Neutrophil (primary cell): ENCODE measurements around the gene FER1L5.

ENCODE experiments used
- H3K27ac ChIP-seq: fragments of 200-600 bp; sonication (generic); 2 replicates; pipeline ENCODE4 v1.5.1; 2016; ENCODE audit warnings: mild to moderate bottlenecking, moderate library complexity
- H3K27me3 ChIP-seq: fragments of 200-600 bp; sonication (generic); 2 replicates; pipeline ENCODE4 v1.6.0; 2016; ENCODE audit warnings: mild to moderate bottlenecking
- H3K36me3 ChIP-seq: fragments of 200-600 bp; sonication (generic); 2 replicates; pipeline ENCODE4 v1.5.1; 2017
- H3K4me1 ChIP-seq, 2 experiments: fragments of 200-600 bp in 1 of 2; sonication (generic) in 1 of 2; 1 replicate in 1 of 2; 2 replicates in 1 of 2; pipeline versions ENCODE4 v1.5.1 to v1.6.1; 2013 to 2016; ENCODE audit warnings: low read depth in 1 of 2, low read length in 1 of 2, mild to moderate bottlenecking in 1 of 2, moderate library complexity in 1 of 2; ENCODE audit not compliant: control insufficient read depth in 1 of 2, insufficient read depth in 1 of 2
- H3K4me3 ChIP-seq, 2 experiments: fragments of 200-600 bp in 1 of 2; sonication (generic) in 1 of 2; 1 replicate in 1 of 2; 2 replicates in 1 of 2; pipeline ENCODE4 v1.5.1; 2013 to 2016; ENCODE audit warnings: low read depth in 1 of 2, low read length in 1 of 2, mild to moderate bottlenecking in 1 of 2, moderate library complexity in 1 of 2
- H3K9me3 ChIP-seq: fragments of 200-600 bp; sonication (generic); 2 replicates; pipeline ENCODE4 v1.5.1; 2016
- CTCF ChIP-seq: fragments of 200-600 bp; sonication (generic); IDR thresholded peaks from 2 replicates; pipeline ENCODE4 v1.5.1; 2016; ENCODE audit warnings: antibody characterized with exemption

FER1L5 gene

DNA sequence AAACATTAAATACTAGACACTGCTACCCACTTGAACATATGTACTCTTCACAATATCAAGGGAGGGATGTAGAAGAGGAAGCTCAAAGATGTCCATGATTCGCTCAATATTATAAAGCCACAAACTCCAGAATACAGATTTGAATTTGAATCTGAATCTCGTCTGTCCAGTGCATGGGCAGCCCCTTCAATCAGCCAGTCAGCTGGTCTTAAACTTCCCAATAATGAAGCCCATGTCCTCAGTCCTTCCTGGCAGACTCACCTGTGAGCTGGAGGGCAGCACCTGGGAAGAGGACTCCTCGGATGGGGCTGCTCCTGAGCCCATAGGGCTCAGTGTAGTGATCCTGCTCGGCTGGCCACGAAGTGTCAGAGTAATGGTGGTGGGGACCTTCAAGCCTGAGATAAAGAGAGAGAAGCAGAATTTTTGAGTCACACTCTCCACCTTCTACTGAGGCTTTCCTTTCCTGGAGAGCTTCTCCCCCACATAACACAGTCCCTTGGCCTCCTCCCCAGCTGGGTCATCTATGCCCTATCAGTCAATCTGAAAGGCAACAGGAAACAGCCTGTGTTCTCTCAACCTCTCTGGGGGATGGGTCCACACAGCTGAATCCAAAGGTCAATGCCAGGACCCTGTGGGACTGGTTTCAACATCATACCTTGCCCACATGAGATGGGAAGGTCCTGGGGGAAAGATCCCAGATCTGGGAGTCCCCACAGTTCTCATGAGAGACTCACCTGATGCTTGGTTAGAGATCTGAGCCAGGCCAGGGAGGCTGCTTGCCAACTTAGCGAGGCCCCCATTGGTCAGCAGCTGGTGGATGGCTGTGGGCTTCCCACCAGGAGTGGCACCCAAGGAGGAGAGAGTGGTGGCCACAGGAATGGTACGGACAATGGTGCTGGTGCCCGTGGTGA, 40.9 kb upstream of the FER1L5 start:
- Histone ChIP-seq H3K9me3 (no peaks in the 10 kb centered on the region), H3K27ac (no peak overlapping the region), H3K27me3 (no peaks in the 10 kb centered on the region), H3K4me1 (no peaks in the 10 kb centered on the region), H3K4me3 (no peak overlapping the region), H3K36me3 (peaks cover 93% of the 10 kb centered on the region)
- no peak for TF ChIP-seq CTCF

DNA sequence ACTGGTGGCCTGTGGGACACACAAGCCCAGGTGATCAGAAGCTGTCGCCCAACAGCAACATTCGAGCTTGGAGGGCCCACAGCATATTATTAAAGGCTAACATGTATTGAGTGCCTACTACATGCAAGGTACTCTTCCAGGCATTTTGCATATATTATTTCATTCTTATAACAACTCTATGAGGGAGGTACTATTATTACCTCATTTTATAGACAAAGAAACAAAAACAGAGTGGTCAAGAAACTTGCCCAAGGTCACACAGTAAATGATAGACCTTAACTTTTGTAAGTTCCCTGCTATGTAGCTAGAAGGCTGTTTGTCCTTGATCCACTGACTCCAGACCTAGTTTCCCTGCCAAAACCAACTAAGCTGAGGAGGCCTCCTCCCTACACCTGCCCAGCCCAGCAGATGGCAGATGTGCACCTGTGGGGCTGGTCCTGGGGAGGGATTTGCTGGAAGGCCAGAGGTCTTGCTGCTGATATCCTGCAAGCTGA, 40.2 kb upstream of the FER1L5 start:
- H3K27me3 ChIP-seq = no peaks in the 10 kb centered on the region
- no peaks in the 10 kb centered on the region for H3K9me3 ChIP-seq
- TF ChIP-seq CTCF = no peak
- no peak overlapping the region for H3K27ac ChIP-seq
- H3K36me3 ChIP-seq = peaks cover 94% of the 10 kb centered on the region
- no peaks in the 10 kb centered on the region for H3K4me1 ChIP-seq
- H3K4me3 ChIP-seq = no peak overlapping the region

- H3K9me3 ChIP-seq = no peaks in the 10 kb centered on the region
- H3K4me3 ChIP-seq = no peak overlapping the region
- no peaks in the 10 kb centered on the region for H3K4me1 ChIP-seq
- H3K36me3 ChIP-seq = peaks cover 97% of the 10 kb centered on the region
- H3K27ac ChIP-seq = no peak overlapping the region
- H3K27me3 ChIP-seq = no peaks in the 10 kb centered on the region
- TF ChIP-seq CTCF = no peak
These were observed 38.5 kb upstream of the FER1L5 start for GRCh38 chr2:96604104-96604503.

DNA sequence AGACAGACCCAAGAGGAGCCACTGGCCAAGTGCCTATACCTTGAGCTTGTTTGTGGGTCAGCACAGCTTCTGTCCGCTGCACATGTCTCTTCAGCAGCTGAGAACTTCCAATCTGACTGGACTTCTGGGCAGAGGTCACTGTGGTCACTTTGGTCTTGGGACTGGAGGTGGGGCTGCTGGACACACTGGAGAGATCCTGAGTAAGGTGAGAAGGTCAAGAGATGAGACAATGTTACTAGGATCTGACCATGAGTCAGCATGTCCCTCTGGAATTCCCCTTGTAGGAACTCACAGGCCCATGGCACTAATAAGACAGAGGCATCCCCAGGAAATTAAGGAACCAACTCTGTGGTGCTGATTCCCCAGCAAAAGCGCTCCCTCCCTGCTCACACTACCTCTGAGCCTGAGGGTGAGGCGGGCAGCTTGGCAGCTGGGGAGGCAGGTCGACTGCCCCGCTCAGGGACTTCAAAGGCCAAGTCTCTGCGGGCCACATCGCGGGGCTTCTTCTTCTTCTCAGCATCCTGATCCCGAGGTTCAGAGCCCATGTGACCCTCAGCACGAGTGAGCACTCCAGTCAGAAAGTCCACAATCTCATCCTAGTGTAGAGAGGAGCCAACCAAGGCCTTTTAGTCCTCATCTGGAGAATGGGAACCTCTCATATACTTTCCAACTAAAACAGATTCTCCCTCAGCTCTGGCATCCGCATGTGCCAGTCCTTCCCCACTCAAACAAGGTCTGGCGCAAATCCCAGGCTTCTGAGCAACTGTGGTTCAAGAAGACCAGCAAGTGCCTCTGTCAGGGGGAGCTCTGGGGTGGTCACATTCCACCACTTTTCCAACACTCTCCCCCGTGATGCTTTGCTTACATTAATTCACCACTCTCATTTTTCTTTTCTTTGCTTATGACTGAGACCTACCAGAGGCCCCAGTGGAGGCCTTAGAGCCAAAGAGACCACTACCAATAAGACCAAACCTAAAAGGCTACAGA, 33.8 kb upstream of the FER1L5 start:
- H3K27me3 ChIP-seq = no peaks in the 10 kb centered on the region
- TF ChIP-seq CTCF = no peak
- no peak overlapping the region for H3K27ac ChIP-seq
- no peaks in the 10 kb centered on the region for H3K9me3 ChIP-seq
- no peaks in the 10 kb centered on the region for H3K4me1 ChIP-seq
- H3K36me3 ChIP-seq = peaks cover 98% of the 10 kb centered on the region
- H3K4me3 ChIP-seq = no peak overlapping the region

DNA sequence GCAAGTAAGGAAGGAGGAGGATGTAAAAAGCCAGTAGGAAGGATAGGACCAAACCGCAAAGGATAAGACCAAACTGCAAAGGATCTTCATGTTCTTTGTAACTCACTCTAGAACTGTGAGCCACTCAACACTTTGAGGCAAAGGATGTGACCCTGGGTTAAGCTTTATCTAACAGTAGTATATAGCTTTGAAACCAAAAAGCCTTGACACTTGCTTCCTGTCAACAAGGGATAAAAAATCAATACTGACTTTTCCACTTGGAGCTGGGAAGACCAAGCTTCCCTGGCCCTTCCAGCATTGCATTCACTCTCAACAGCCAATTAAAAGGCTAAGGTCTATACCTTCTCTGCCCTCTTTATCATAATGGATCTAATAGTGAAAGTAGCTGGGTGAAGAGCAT, 26.4 kb upstream of the FER1L5 start:
- H3K27ac ChIP-seq = peak overlapping the region; percentile 82
- H3K27me3 ChIP-seq = no peaks in the 10 kb centered on the region
- no peaks in the 10 kb centered on the region for H3K9me3 ChIP-seq
- no peak for TF ChIP-seq CTCF
- H3K4me1 ChIP-seq = peaks cover 0 to 12% of the 10 kb centered on the region in 2 experiments
- H3K4me3 ChIP-seq = no peak overlapping the region
- H3K36me3 ChIP-seq = peaks cover 57% of the 10 kb centered on the region
